AG10803 (cell line): ENCODE data around the gene PPP4R2.

ENCODE experiments used
- DNase-seq: peaks from one replicate; pipeline ENCODE4 v3.0.0; 2010; ENCODE audit warnings: low read depth
- H3K4me3 ChIP-seq: 2 replicates; pipeline ENCODE4 v1.5.1; 2011; ENCODE audit warnings: mild to moderate bottlenecking, low read length, control low read depth
- CTCF ChIP-seq: conservative IDR thresholded peaks from 2 replicates; pipeline ENCODE4 v1.5.1; 2011; ENCODE audit warnings: mild to moderate bottlenecking, low read length, control low read depth, inconsistent platforms

PPP4R2 gene

DNA sequence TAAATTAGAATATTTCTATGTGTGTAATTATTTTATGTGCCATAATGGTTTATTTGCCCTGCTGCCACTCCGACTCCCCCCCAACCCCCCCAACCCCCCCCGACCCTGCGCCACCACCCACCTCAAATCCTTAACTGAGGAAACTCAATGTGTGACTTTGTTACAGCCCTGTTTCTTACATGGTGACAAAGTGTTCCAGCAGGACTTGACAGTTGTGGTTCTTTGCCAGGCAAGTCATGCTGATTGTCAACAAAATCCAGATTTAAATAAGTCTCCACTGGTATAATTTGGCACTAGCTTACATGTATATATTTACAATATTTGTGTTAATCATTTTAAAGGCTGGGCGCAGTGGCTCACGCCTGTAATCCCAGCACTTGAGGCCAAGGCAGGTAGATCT, 72.6 kb downstream of the PPP4R2 start:
- DNase-seq, result no peak
- H3K4me3 ChIP-seq, result no peak overlapping the region
- no peak for TF ChIP-seq CTCF

GRCh38 chr3:73069775-73070444, 73.3 kb downstream of the PPP4R2 start:
- TF ChIP-seq CTCF, result no peak
- DNase-seq, result no peak
- H3K4me3 ChIP-seq, result no peak overlapping the region

GRCh38 chr3:73070675-73071575, 74.3 kb downstream of the PPP4R2 start:
- H3K4me3 ChIP-seq, result no peak overlapping the region
- TF ChIP-seq CTCF, result no peak
- DNase-seq, result peak; percentile 97

GRCh38 chr3:73071952-73072351, 75.3 kb downstream of the PPP4R2 start:
- no peak for DNase-seq
- TF ChIP-seq CTCF, result no peak
- no peak overlapping the region for H3K4me3 ChIP-seq

GRCh38 chr3:73072634-73073033, 76.0 kb downstream of the PPP4R2 start:
- peak; percentile 28 for DNase-seq
- no peak for TF ChIP-seq CTCF
- H3K4me3 ChIP-seq, result no peak overlapping the region

GRCh38 chr3:73073091-73073707, 76.6 kb downstream of the PPP4R2 start:
- DNase-seq, result no peak
- no peak overlapping the region for H3K4me3 ChIP-seq
- no peak for TF ChIP-seq CTCF
